ENCODE measurements around the gene AGBL1.

The AGBL1 gene

DNA sequence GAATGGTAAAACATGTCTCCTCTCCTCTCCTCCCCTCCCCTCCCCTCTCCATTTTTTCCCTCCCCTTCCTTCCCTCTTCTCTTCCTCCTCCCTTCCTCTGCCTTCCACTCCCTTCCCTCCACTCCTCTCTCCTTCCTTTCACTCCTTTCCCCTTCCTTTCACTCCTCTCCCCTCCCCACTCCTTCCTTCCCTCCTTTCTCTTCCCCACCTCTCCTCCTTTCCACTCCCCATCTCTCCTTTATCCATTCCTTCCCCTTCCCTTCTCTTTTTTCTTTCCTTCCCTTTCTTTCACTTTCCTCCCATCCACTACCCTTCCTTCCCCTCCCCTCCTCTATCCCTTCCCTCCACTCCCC, 621.9 kb downstream of the AGBL1 start:
- no peak for DNase-seq (ENCODE audit: low read depth in 1 of 2, low spot score in 1 of 2)
- TF ChIP-seq, protein P1, sequence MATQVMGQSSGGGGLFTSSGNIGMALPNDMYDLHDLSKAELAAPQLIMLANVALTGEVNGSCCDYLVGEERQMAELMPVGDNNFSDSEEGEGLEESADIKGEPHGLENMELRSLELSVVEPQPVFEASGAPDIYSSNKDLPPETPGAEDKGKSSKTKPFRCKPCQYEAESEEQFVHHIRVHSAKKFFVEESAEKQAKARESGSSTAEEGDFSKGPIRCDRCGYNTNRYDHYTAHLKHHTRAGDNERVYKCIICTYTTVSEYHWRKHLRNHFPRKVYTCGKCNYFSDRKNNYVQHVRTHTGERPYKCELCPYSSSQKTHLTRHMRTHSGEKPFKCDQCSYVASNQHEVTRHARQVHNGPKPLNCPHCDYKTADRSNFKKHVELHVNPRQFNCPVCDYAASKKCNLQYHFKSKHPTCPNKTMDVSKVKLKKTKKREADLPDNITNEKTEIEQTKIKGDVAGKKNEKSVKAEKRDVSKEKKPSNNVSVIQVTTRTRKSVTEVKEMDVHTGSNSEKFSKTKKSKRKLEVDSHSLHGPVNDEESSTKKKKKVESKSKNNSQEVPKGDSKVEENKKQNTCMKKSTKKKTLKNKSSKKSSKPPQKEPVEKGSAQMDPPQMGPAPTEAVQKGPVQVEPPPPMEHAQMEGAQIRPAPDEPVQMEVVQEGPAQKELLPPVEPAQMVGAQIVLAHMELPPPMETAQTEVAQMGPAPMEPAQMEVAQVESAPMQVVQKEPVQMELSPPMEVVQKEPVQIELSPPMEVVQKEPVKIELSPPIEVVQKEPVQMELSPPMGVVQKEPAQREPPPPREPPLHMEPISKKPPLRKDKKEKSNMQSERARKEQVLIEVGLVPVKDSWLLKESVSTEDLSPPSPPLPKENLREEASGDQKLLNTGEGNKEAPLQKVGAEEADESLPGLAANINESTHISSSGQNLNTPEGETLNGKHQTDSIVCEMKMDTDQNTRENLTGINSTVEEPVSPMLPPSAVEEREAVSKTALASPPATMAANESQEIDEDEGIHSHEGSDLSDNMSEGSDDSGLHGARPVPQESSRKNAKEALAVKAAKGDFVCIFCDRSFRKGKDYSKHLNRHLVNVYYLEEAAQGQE (IDR thresholded peaks at IDR 0.05; ENCODE audit: insufficient replicate concordance, low read depth), result no peak
- TF ChIP-seq, protein P2, sequence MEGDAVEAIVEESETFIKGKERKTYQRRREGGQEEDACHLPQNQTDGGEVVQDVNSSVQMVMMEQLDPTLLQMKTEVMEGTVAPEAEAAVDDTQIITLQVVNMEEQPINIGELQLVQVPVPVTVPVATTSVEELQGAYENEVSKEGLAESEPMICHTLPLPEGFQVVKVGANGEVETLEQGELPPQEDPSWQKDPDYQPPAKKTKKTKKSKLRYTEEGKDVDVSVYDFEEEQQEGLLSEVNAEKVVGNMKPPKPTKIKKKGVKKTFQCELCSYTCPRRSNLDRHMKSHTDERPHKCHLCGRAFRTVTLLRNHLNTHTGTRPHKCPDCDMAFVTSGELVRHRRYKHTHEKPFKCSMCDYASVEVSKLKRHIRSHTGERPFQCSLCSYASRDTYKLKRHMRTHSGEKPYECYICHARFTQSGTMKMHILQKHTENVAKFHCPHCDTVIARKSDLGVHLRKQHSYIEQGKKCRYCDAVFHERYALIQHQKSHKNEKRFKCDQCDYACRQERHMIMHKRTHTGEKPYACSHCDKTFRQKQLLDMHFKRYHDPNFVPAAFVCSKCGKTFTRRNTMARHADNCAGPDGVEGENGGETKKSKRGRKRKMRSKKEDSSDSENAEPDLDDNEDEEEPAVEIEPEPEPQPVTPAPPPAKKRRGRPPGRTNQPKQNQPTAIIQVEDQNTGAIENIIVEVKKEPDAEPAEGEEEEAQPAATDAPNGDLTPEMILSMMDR (IDR thresholded peaks at IDR 0.05; ENCODE audit: insufficient read depth, low read length), result no peak
- TF ChIP-seq GABPA (IDR thresholded peaks at IDR 0.05; ENCODE audit: low read depth) (no peak), SPI1 (IDR thresholded peaks at IDR 0.05; ENCODE audit: borderline replicate concordance, low read depth) (no peak), POLR2AphosphoS5 (IDR thresholded peaks at IDR 0.05; ENCODE audit: low read depth) (no peak)
- H3K27ac ChIP-seq (replicated peaks), result no peak overlapping the region
- no peaks in the 10 kb centered on the region for H3K27me3 ChIP-seq (ENCODE audit: insufficient read depth, poor library complexity, severe bottlenecking)
- H3K4me3 ChIP-seq (replicated peaks; ENCODE audit: insufficient read depth, low read length), result no peak overlapping the region

DNA sequence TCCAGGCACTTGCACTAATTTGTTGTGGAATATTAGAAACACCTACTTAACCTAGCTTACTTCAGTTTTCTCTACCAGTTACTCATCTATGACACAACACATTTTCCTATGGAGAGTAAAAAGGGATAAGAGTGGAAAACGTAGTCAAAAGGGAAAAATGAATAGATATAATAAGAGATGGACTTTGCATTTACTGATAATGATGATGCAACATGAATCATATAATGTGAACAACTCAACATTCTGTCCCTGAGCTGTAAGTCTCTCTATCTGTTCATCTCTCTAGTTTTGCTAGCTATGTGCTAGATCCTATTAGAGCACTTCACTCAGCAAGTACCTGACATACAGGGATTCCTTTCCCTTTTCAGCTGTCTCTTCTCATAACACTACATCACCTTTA, 627.1 kb downstream of the AGBL1 start:
- Histone ChIP-seq H3K27ac (replicated peaks) (no peak overlapping the region), H3K27me3 (ENCODE audit: insufficient read depth, poor library complexity, severe bottlenecking) (no peaks in the 10 kb centered on the region), H3K4me3 (replicated peaks; ENCODE audit: insufficient read depth, low read length) (no peak overlapping the region)
- TF ChIP-seq GABPA (IDR thresholded peaks at IDR 0.05; ENCODE audit: low read depth) (no peak), POLR2AphosphoS5 (IDR thresholded peaks at IDR 0.05; ENCODE audit: low read depth) (no peak), SPI1 (IDR thresholded peaks at IDR 0.05; ENCODE audit: borderline replicate concordance, low read depth) (no peak)
- TF ChIP-seq, protein P2 (IDR thresholded peaks at IDR 0.05; ENCODE audit: insufficient read depth, low read length), result no peak
- TF ChIP-seq, protein P1 (IDR thresholded peaks at IDR 0.05; ENCODE audit: insufficient replicate concordance, low read depth), result no peak
- DNase-seq (ENCODE audit: low read depth in 1 of 2, low spot score in 1 of 2), result no peak

DNA sequence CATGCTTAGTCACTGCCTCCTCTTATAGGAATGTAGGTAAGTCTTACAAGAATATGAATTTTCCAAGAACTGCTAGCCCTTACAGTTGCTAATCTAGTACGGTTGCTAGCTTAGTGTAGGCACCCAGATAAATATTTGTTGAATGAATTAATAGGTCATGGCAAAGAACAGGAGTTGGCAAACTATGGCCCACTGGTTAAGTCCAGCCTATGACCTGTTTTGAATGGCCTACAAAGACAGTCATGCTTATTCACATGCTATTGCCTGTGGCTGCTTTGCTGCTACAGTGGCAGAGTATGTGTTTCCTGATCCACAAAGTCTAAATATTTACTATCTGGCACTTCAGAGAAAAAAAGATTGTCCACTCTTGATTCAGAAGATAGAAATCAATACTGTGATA, 631.8 kb downstream of the AGBL1 start:
- DNase-seq (ENCODE audit: low read depth in 1 of 2, low spot score in 1 of 2), result no peak
- no peaks in the 10 kb centered on the region for H3K27me3 ChIP-seq (ENCODE audit: insufficient read depth, poor library complexity, severe bottlenecking)
- no peak overlapping the region for H3K4me3 ChIP-seq (replicated peaks; ENCODE audit: insufficient read depth, low read length)

DNA sequence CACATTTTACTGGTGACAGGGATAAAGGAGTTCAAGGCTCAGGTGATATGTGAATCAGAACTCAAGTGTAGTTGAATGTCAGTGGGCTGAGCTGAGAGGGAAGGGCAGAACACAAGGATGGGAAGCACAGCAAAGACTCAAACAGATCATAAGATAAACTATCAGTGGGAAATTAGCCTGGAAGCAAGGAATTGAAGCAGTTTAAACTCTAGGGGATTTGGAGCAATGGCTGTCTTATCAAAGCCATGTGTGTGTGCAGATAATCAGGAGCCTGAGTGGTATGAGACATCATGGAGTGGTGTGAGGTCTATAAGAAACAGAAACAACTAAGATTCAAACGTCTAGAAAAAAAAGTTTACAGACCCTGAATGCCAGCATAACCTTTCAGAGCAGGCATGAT, 634.6 kb downstream of the AGBL1 start:
- H3K4me3 ChIP-seq (replicated peaks; ENCODE audit: insufficient read depth, low read length), result no peak overlapping the region
- TF ChIP-seq POLR2AphosphoS5 (IDR thresholded peaks at IDR 0.05; ENCODE audit: low read depth), result no peak
- no peak for TF ChIP-seq SPI1 (IDR thresholded peaks at IDR 0.05; ENCODE audit: borderline replicate concordance, low read depth)
- TF ChIP-seq, protein P1 (IDR thresholded peaks at IDR 0.05; ENCODE audit: insufficient replicate concordance, low read depth), result no peak
- TF ChIP-seq GABPA (IDR thresholded peaks at IDR 0.05; ENCODE audit: low read depth), result no peak
- TF ChIP-seq, protein P2 (IDR thresholded peaks at IDR 0.05; ENCODE audit: insufficient read depth, low read length), result no peak
- no peaks in the 10 kb centered on the region for H3K27me3 ChIP-seq (ENCODE audit: insufficient read depth, poor library complexity, severe bottlenecking)
- no peak for DNase-seq (ENCODE audit: low read depth in 1 of 2, low spot score in 1 of 2)
- H3K27ac ChIP-seq (replicated peaks), result no peak overlapping the region

More for the DNA sequence above, 631.8 kb downstream of the AGBL1 start:
- TF ChIP-seq GABPA (IDR thresholded peaks at IDR 0.05; ENCODE audit: low read depth), result no peak
- no peak overlapping the region for H3K27ac ChIP-seq (replicated peaks)

All from HL-60 (cell line).